Liver (tissue), 3 donors: ENCODE results near the gene TRIM71.

Experiments used
- CTCF ChIP-seq: fragments of 150-350 bp; IDR thresholded peaks from 2 replicates; pipeline ENCODE4 v1.5.1; 2017; ENCODE audit warnings: improper control_type of control experiment, low read depth, low read length; ENCODE audit not compliant: missing input control
- JUND ChIP-seq, 2 donors: IDR thresholded peaks; 2 replicates each; pipeline ENCODE4 v1.6.1; 2016; ENCODE audit warnings: antibody characterized with exemption in 2 of 2
- RAD21 ChIP-seq, 2 donors: IDR thresholded peaks; 2 replicates each; pipeline ENCODE4 v1.6.1; 2016; ENCODE audit warnings: antibody characterized with exemption in 2 of 2, mild to moderate bottlenecking in 2 of 2
- TAF1 ChIP-seq: conservative IDR thresholded peaks from 2 replicates; pipeline ENCODE4 v1.6.1; 2016; ENCODE audit warnings: antibody characterized with exemption, mild to moderate bottlenecking
- YY1 ChIP-seq: IDR thresholded peaks from 2 replicates; pipeline ENCODE4 v1.6.1; 2016; ENCODE audit warnings: antibody characterized with exemption, mild to moderate bottlenecking
- donor health status: healthy.
- donor health status: healthy.

- no peak for TF ChIP-seq RAD21 (IDR thresholded peaks at IDR 0.05)
- TF ChIP-seq YY1, result no peak
- TF ChIP-seq TAF1, result no peak
- TF ChIP-seq CTCF, result no peak
- no peak for TF ChIP-seq JUND (IDR thresholded peaks at IDR 0.05)
These were observed 602 bp downstream of the TRIM71 start for GRCh38 chr3:32818229-32818969.
